ENCODE measurements around the gene C1QTNF12. TPM values are rescaled to one million over a fixed set of nuclear protein-coding genes. Genes with fewer than 3 reads are reported as not detected.
A peak's percentile ranks its signal among the peaks of the same experiment; 100 is the strongest.

The C1QTNF12 gene
- total RNA-seq, 1 experiment from 2014 or later = 4.4 TPM

- peak; percentile 46 for DNase-seq
- no peak overlapping the region for H3K56ac ChIP-seq (ENCODE audit: insufficient read length, low read depth, low read length)
These were observed 46.3 kb downstream of the C1QTNF12 start for GRCh38 chr1:1199961-1200875.

More at GRCh38 chr1:1199961-1200875, 46.3 kb downstream of the C1QTNF12 start:
- Histone ChIP-seq H2BK120ac (ENCODE audit: low read depth, low read length, poor library complexity, severe bottlenecking) (no peak overlapping the region), H3K27me3 (ENCODE audit: insufficient read depth, low read length) (no peaks in the 10 kb centered on the region; the same call in 1 of the 2 replicates), H3K9me3 (ENCODE audit: control insufficient read depth, low read depth, low read length) (no peaks in the 10 kb centered on the region), H3K79me1 (ENCODE audit: insufficient read depth, low read depth, low read length, poor library complexity, severe bottlenecking) (no peaks in the 10 kb centered on the region), H4K8ac (replicated peaks; ENCODE audit: insufficient read length, low read depth, low read length) (no peak overlapping the region), H4K20me1 (ENCODE audit: control insufficient read depth, insufficient read depth, insufficient read length) (no peaks in the 10 kb centered on the region), H2BK12ac (ENCODE audit: insufficient read length, low read depth, low read length) (no peak overlapping the region), H3K9ac (ENCODE audit: extremely low read depth, insufficient read length, low read length) (no peak overlapping the region), H3K18ac (ENCODE audit: insufficient read length, low read depth, low read length) (no peak overlapping the region), H3K4me2 (ENCODE audit: insufficient read depth, insufficient read length, low read length) (no peak overlapping the region), H3K4me1 (ENCODE audit: insufficient read depth, low read length) (no peaks in the 10 kb centered on the region), H2AFZ (ENCODE audit: low read length) (no peak overlapping the region), H2BK20ac (ENCODE audit: low read depth, low read length, poor library complexity, severe bottlenecking) (no peak overlapping the region), H2AK5ac (ENCODE audit: insufficient read length, low read length) (no peak overlapping the region), H3K4ac (ENCODE audit: low read depth, low read length) (no peak overlapping the region), H4K5ac (ENCODE audit: insufficient read length, low read depth, low read length) (no peak overlapping the region), H3T11ph (ENCODE audit: low read length) (no peak overlapping the region), H2BK5ac (ENCODE audit: insufficient read length, low read length) (no peak overlapping the region), H3K79me2 (ENCODE audit: insufficient read depth, low read length) (no peaks in the 10 kb centered on the region), H3K23ac (ENCODE audit: insufficient read length, low read depth, low read length) (no peak overlapping the region), H3K23me2 (ENCODE audit: insufficient read length, low read depth, low read length, poor library complexity, severe bottlenecking) (peaks cover 3% of the 10 kb centered on the region), H4K91ac (ENCODE audit: insufficient read length, low read depth, low read length) (no peak overlapping the region), H3K27ac (ENCODE audit: insufficient read length, low read depth, low read length) (no peak overlapping the region), H2BK15ac (ENCODE audit: low read depth, low read length) (no peak overlapping the region), H3K14ac (ENCODE audit: insufficient read depth, low read length) (no peak overlapping the region)
- TF ChIP-seq CTCF (conservative IDR thresholded peaks at IDR 0.05) = no peak
- H3K9me3 Mint-ChIP-seq = peaks cover under 1 to 4% of the 10 kb centered on the region in 2 experiments; a peak in 4 of 5 replicates
- no CpG with 5 or more reads among the region's 31 CpGs for WGBS (ENCODE audit: extremely low coverage, insufficient read length, low lambda C conversion rate)
- H3K27ac Mint-ChIP-seq = no peak overlapping the region; a peak in 1 of 7 replicates
- H3K27me3 Mint-ChIP-seq (ENCODE audit: low read depth) = peaks cover 25% of the 10 kb centered on the region
- H3K4me3 Mint-ChIP-seq = peak overlapping the region; percentile 50 to 66
- no peaks in the 10 kb centered on the region for H3K36me3 Mint-ChIP-seq (ENCODE audit: insufficient read depth in 1 of 3, low read depth in 3 of 3)
- peaks cover 3 to 4% of the 10 kb centered on the region in 2 experiments; a peak in 3 of 4 replicates for H3K4me1 Mint-ChIP-seq
